Calu3 (cell line): ENCODE results near the gene ADAM29. TPM values are rescaled to one million over a fixed set of nuclear protein-coding genes. Genes with fewer than 3 reads are reported as not detected.
"Not testable (repeated sequence)": the region's sequence is repeated elsewhere in the genome, so short reads cannot be mapped to it uniquely, and the experiment has no call there.

Source experiments
- BruUV-seq: library from RNA; stranded (reverse); fragments of 400-500 nt; replicated peaks from 2 replicates; lab custom pipeline; 2021; lab: Mats Ljungman, UMichigan
- CTCF ChIA-PET: fragments of 300-600 bp; sonication (Branson Sonifier 250); formaldehyde crosslinking; loops from one replicate; lab custom pipeline; 2022; ENCODE audit warnings: antibody characterized with exemption; lab: Charles Lee
- DNase-seq: peaks from one replicate; pipeline ENCODE4 v3.0.0; 2022
- H3K27ac Mint-ChIP-seq: one replicate; pipeline ENCODE4 v1.8.0; 2022; ENCODE audit warnings: mixed read lengths; ENCODE audit not compliant: unreplicated experiment
- H3K27me3 Mint-ChIP-seq: one replicate; pipeline ENCODE4 v1.8.0; 2022; ENCODE audit warnings: mixed read lengths; ENCODE audit not compliant: unreplicated experiment
- H3K36me3 Mint-ChIP-seq: one replicate; pipeline ENCODE4 v1.8.0; 2022; ENCODE audit warnings: mild to moderate bottlenecking, moderate library complexity, mixed read lengths; ENCODE audit not compliant: insufficient read depth, unreplicated experiment
- H3K4me1 Mint-ChIP-seq: one replicate; pipeline ENCODE4 v1.8.0; 2022; ENCODE audit warnings: mild to moderate bottlenecking, low read depth, mixed read lengths; ENCODE audit not compliant: unreplicated experiment
- H3K4me3 Mint-ChIP-seq: one replicate; pipeline ENCODE4 v1.8.0; 2022; ENCODE audit warnings: mild to moderate bottlenecking, low read depth, moderate library complexity, mixed read lengths; ENCODE audit not compliant: unreplicated experiment
- H3K9me3 Mint-ChIP-seq: one replicate; pipeline ENCODE4 v1.8.0; 2022; ENCODE audit warnings: low read depth, mixed read lengths; ENCODE audit not compliant: unreplicated experiment
- CTCF ChIP-seq: fragments of 200-600 bp; IDR thresholded peaks from one replicate; pipeline ENCODE4 v1.8.0; 2022; ENCODE audit warnings: antibody characterized with exemption; ENCODE audit not compliant: unreplicated experiment
- intact Hi-C: fragments of 100-400 bp; cut with micrococcal nuclease; formaldehyde crosslinking; loops from one replicate; pipeline ENCODE4 v1.10.0; 2022; ENCODE audit not compliant: unreplicated experiment
- total RNA-seq: library from RNA; stranded (reverse); gene quantifications from 2 replicates; pipeline ENCODE4 v1.2.3, GENCODE V29; 2022

ADAM29 gene
- total RNA-seq, 1 experiment from 2014 or later = not detected

- no peak for DNase-seq
- no TSS peak for BruUV-seq
- CTCF ChIA-PET = no interaction called here
- TF ChIP-seq CTCF = no peak
- intact Hi-C loops = no loop called here
- Mint-ChIP-seq H3K9me3 (no peaks in the 10 kb centered on the region), H3K36me3 (no peaks in the 10 kb centered on the region), H3K4me1 (no peaks in the 10 kb centered on the region), H3K27ac (no peak overlapping the region), H3K27me3 (no peaks in the 10 kb centered on the region), H3K4me3 (no peak overlapping the region)
Observed at GRCh38 chr4:174973336-174973735, 55.2 kb downstream of the ADAM29 start.

- Mint-ChIP-seq H3K36me3 (peaks cover 5% of the 10 kb centered on the region), H3K9me3 (peaks cover 5% of the 10 kb centered on the region), H3K27me3 (no peaks in the 10 kb centered on the region), H3K27ac (no peak overlapping the region), H3K4me1 (no peaks in the 10 kb centered on the region), H3K4me3 (no peak overlapping the region)
- DNase-seq = no peak
- TF ChIP-seq CTCF = no peak
- CTCF ChIA-PET = no interaction called here
- intact Hi-C loops = no loop called here
- no TSS peak for BruUV-seq
Observed at GRCh38 chr4:174983128-174983750, 65.1 kb downstream of the ADAM29 start.

GRCh38 chr4:174983870-174984269 lies 65.7 kb downstream of the ADAM29 start:
- CTCF ChIA-PET, H3K4me3 Mint-ChIP-seq, intact Hi-C loops, H3K27ac Mint-ChIP-seq, BruUV-seq, H3K4me1 Mint-ChIP-seq, H3K36me3 Mint-ChIP-seq, H3K9me3 Mint-ChIP-seq, H3K27me3 Mint-ChIP-seq, DNase-seq: not testable (repeated sequence)

- H3K9me3 Mint-ChIP-seq = peaks cover 5% of the 10 kb centered on the region
- no peaks in the 10 kb centered on the region for H3K27me3 Mint-ChIP-seq
- H3K4me3 Mint-ChIP-seq = no peak overlapping the region
- no TSS peak for BruUV-seq
- TF ChIP-seq CTCF = no peak
- H3K27ac Mint-ChIP-seq = no peak overlapping the region
- peaks cover 9% of the 10 kb centered on the region for H3K4me1 Mint-ChIP-seq
- intact Hi-C loops = no loop called here
- H3K36me3 Mint-ChIP-seq = peaks cover 5% of the 10 kb centered on the region
- CTCF ChIA-PET = no interaction called here
- no peak for DNase-seq
Observed at GRCh38 chr4:174989791-174990190, 71.6 kb downstream of the ADAM29 start.

GRCh38 chr4:174993916-174994315 lies 75.8 kb downstream of the ADAM29 start:
- Mint-ChIP-seq H3K27me3 (no peaks in the 10 kb centered on the region), H3K27ac (no peak overlapping the region), H3K4me1 (peaks cover 9% of the 10 kb centered on the region), H3K36me3 (no peaks in the 10 kb centered on the region), H3K9me3 (no peaks in the 10 kb centered on the region), H3K4me3 (no peak overlapping the region)
- intact Hi-C loops = no loop called here
- no peak for TF ChIP-seq CTCF
- DNase-seq = no peak
- no TSS peak for BruUV-seq
- CTCF ChIA-PET = no interaction called here
